22Rv1 (cell line): ENCODE measurements around the gene RNF39.

Source experiments
- CTCF ChIP-seq: fragments of 450-650 bp; IDR thresholded peaks from 2 replicates; pipeline ENCODE4 v1.5.1; 2017; ENCODE audit warnings: mild to moderate bottlenecking
- ZFX ChIP-seq: fragments of 450-650 bp; IDR thresholded peaks from 2 replicates; pipeline ENCODE4 v1.6.1; 2017; ENCODE audit warnings: antibody characterized with exemption, borderline replicate concordance

GRCh38 chr6:30041821-30042220 lies 33.7 kb downstream of the RNF39 start:
- TF ChIP-seq CTCF (no peak), ZFX (no peak)
